Liver (tissue), 9 donors: ENCODE measurements around the gene BCR. TPM values are rescaled to one million over a fixed set of nuclear protein-coding genes. Genes with fewer than 3 reads are reported as not detected.

Experiments
- DNase-seq: peaks from one replicate; pipeline ENCODE4 v3.0.0-alpha.2; 2017; ENCODE audit warnings: low spot score
- H3K27ac ChIP-seq, 2 donors: one replicate each; pipeline ENCODE4 v1.7.0; 2013; ENCODE audit warnings: inconsistent platforms in 2 of 2, low read length in 2 of 2, control low read depth in 1 of 2, low read depth in 1 of 2, mild to moderate bottlenecking in 1 of 2
- H3K27me3 ChIP-seq, 4 donors: one replicate each; pipeline versions ENCODE4 v1.6.1 to v1.7.0; 2013; ENCODE audit warnings: low read length in 3 of 4, inconsistent platforms in 1 of 4, mild to moderate bottlenecking in 1 of 4, moderate library complexity in 1 of 4; ENCODE audit not compliant: control insufficient read depth in 4 of 4, insufficient read depth in 4 of 4
- H3K36me3 ChIP-seq, 4 donors: one replicate each; pipeline versions ENCODE4 v1.6.1 to v1.7.0; 2013; ENCODE audit warnings: low read length in 3 of 4, mild to moderate bottlenecking in 3 of 4, low read depth in 1 of 4, moderate library complexity in 1 of 4; ENCODE audit not compliant: control insufficient read depth in 4 of 4, insufficient read depth in 3 of 4
- H3K4me1 ChIP-seq, 4 donors: one replicate each; pipeline versions ENCODE4 v1.6.1 to v1.7.0; 2013; ENCODE audit warnings: low read length in 3 of 4, mild to moderate bottlenecking in 3 of 4, moderate library complexity in 1 of 4; ENCODE audit not compliant: control insufficient read depth in 4 of 4, insufficient read depth in 4 of 4
- H3K4me3 ChIP-seq, 3 donors: one replicate each; pipeline versions ENCODE4 v1.6.1 to v1.7.0; 2013; ENCODE audit warnings: low read length in 3 of 3, control low read depth in 1 of 3, low read depth in 1 of 3, mild to moderate bottlenecking in 1 of 3
- H3K9ac ChIP-seq, 2 donors: one replicate each; pipeline ENCODE4 v1.7.0; 2013; ENCODE audit warnings: low read length in 2 of 2, mild to moderate bottlenecking in 2 of 2, moderate library complexity in 2 of 2, control low read depth in 1 of 2, low read depth in 1 of 2
- H3K9me3 ChIP-seq, 4 donors: one replicate each; pipeline versions ENCODE4 v1.6.1 to v1.7.0; 2013; ENCODE audit warnings: low read length in 3 of 4; ENCODE audit not compliant: control insufficient read depth in 4 of 4
- EGR1 ChIP-seq, 2 donors: IDR thresholded peaks; 2 replicates each; pipeline ENCODE4 v1.6.1; 2016 to 2018; ENCODE audit warnings: antibody characterized with exemption in 2 of 2, low read depth in 2 of 2
- FOXA1 ChIP-seq: IDR thresholded peaks from 2 replicates; pipeline ENCODE4 v1.6.1; 2016; ENCODE audit warnings: antibody characterized with exemption
- FOXA2 ChIP-seq: IDR thresholded peaks from 2 replicates; pipeline ENCODE4 v1.6.1; 2016; ENCODE audit warnings: antibody characterized with exemption
- GABPA ChIP-seq, 2 donors: IDR thresholded peaks in 1 of 2; conservative IDR thresholded peaks in 1 of 2; 2 replicates each; pipeline ENCODE4 v1.6.1; 2016; ENCODE audit warnings: antibody characterized with exemption in 2 of 2, mild to moderate bottlenecking in 1 of 2, moderate library complexity in 1 of 2
- HNF4A ChIP-seq, 2 donors: conservative IDR thresholded peaks; 2 replicates each; pipeline ENCODE4 v1.6.1; 2016; ENCODE audit warnings: antibody characterized with exemption in 2 of 2, mild to moderate bottlenecking in 2 of 2
- HNF4G ChIP-seq: IDR thresholded peaks from 2 replicates; pipeline ENCODE4 v1.6.1; 2016; ENCODE audit warnings: antibody characterized with exemption
- JUND ChIP-seq, 2 donors: IDR thresholded peaks; 2 replicates each; pipeline ENCODE4 v1.6.1; 2016; ENCODE audit warnings: antibody characterized with exemption in 2 of 2
- NR2F2 ChIP-seq: IDR thresholded peaks from 2 replicates; pipeline ENCODE4 v1.6.1; 2016; ENCODE audit warnings: antibody characterized with exemption
- RAD21 ChIP-seq, 2 donors: IDR thresholded peaks; 2 replicates each; pipeline ENCODE4 v1.6.1; 2016; ENCODE audit warnings: antibody characterized with exemption in 2 of 2, mild to moderate bottlenecking in 2 of 2
- RXRA ChIP-seq, 2 donors: IDR thresholded peaks; 2 replicates each; pipeline ENCODE4 v1.6.1; 2017 to 2018; ENCODE audit warnings: antibody characterized with exemption in 2 of 2, mild to moderate bottlenecking in 1 of 2
- SP1 ChIP-seq: IDR thresholded peaks from 2 replicates; pipeline ENCODE4 v1.6.1; 2018; ENCODE audit warnings: antibody characterized with exemption, mild to moderate bottlenecking
- TAF1 ChIP-seq: conservative IDR thresholded peaks from 2 replicates; pipeline ENCODE4 v1.6.1; 2016; ENCODE audit warnings: antibody characterized with exemption, mild to moderate bottlenecking
- YY1 ChIP-seq: IDR thresholded peaks from 2 replicates; pipeline ENCODE4 v1.6.1; 2016; ENCODE audit warnings: antibody characterized with exemption, mild to moderate bottlenecking
- WGBS: extraction: QIAGEN DNeasy Blood & Tissue Kit; methylation state at CpG from one replicate; pipeline ENCODE4 v1.1.7; 2013; 5-methylcytosine and 5-hydroxymethylcytosine counted together
- polyA plus RNA-seq, 2 donors: library from polyadenylated mRNA; stranded (reverse) in 1 of 2; unstranded in 1 of 2; fragments of 200-250 nt in 1 of 2; fragments of >200 nt in 1 of 2; fragmentation: Nextera tagmentation in 1 of 2; extraction: Ambion mirVana in 1 of 2; gene quantifications; one replicate each; pipeline versions ENCODE4 v1.2.1 to v1.2.3, GENCODE V29; 2013 to 2015
- total RNA-seq, 2 donors: library from RNA; depleted of rRNA; stranded (reverse); fragments of >200 nt; gene quantifications; one replicate each; pipeline ENCODE4 v1.2.3, GENCODE V29; 2014
- TF ChIP-seq, protein P1 (sequence below): IDR thresholded peaks from 2 replicates; pipeline ENCODE4 v1.6.1; 2016; ENCODE audit warnings: antibody characterized with exemption, mild to moderate bottlenecking
- TF ChIP-seq, protein P2 (sequence below): IDR thresholded peaks from 2 replicates; pipeline ENCODE4 v1.6.1; 2016; ENCODE audit warnings: antibody characterized with exemption
- TF ChIP-seq, protein P3 (sequence below): IDR thresholded peaks from 2 replicates; pipeline ENCODE4 v1.6.1; 2016; ENCODE audit warnings: antibody characterized with exemption
- TF ChIP-seq, protein P4 (sequence below): IDR thresholded peaks from 2 replicates; pipeline ENCODE4 v1.6.1; 2016; ENCODE audit warnings: antibody characterized with exemption
- TF ChIP-seq, protein P5 (sequence below): fragments of 150-350 bp; IDR thresholded peaks from 2 replicates; pipeline ENCODE4 v1.5.1; 2017; ENCODE audit warnings: improper control_type of control experiment, low read depth, low read length; ENCODE audit not compliant: missing input control
- donor health status: healthy.
- donor health status: healthy.
- donor health status: healthy.
- donor health status: healthy.
- donor health status: healthy.

The BCR gene
- total and polyA plus RNA-seq, 4 donors = 7.4 to 35.6 (median 18.3) TPM

DNA sequence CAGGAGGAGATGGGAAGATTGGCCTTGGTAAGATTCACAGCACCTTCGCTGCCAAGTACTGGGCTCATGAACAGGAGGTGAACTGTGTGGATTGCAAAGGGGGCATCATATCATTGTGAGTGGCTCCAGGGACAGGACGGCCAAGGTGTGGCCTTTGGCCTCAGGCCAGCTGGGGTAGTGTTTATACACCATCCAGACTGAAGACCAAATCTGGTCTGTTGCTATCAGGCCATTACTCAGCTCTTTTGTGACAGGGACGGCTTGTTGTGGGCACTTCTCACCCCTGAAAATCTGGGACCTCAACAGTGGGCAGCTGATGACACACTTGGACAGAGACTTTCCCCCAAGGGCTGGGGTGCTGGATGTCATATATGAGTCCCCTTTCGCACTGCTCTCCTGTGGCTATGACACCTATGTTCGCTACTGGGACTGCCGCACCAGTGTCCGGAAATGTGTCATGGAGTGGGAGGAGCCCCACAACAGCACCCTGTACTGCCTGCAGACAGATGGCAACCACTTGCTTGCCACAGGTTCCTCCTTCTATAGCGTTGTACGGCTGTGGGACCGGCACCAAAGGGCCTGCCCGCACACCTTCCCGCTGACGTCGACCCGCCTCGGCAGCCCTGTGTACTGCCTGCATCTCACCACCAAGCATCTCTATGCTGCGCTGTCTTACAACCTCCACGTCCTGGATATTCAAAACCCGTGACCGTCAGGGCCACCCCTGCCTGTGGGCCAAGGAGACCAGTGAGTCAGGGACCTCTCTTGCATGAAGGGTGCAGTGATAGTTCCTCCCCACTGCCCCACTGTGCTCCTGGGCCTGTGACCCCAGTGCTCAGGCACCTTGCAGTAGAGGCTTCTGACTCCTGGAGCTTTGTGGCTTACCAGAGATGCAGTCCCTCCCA lies 83.6 kb downstream of the BCR start:
- Histone ChIP-seq H3K9me3 (no peaks in the 10 kb centered on the region), H3K4me3 (no peak overlapping the region), H3K27me3 (no peaks in the 10 kb centered on the region), H3K4me1 (peaks cover 10 to 16% (median 12%) of the 10 kb centered on the region in 4 donors), H3K9ac (no peak overlapping the region), H3K36me3 (peaks cover 0 to 12% (median 3%) of the 10 kb centered on the region in 4 donors), H3K27ac (peak overlapping the region; percentile 68 to 91)
- 87% methylated on average over 20 of the region's 20 CpGs for WGBS
- no peak for DNase-seq
- no peak for TF ChIP-seq HNF4A (conservative IDR thresholded peaks at IDR 0.05)
- TF ChIP-seq, protein P1, sequence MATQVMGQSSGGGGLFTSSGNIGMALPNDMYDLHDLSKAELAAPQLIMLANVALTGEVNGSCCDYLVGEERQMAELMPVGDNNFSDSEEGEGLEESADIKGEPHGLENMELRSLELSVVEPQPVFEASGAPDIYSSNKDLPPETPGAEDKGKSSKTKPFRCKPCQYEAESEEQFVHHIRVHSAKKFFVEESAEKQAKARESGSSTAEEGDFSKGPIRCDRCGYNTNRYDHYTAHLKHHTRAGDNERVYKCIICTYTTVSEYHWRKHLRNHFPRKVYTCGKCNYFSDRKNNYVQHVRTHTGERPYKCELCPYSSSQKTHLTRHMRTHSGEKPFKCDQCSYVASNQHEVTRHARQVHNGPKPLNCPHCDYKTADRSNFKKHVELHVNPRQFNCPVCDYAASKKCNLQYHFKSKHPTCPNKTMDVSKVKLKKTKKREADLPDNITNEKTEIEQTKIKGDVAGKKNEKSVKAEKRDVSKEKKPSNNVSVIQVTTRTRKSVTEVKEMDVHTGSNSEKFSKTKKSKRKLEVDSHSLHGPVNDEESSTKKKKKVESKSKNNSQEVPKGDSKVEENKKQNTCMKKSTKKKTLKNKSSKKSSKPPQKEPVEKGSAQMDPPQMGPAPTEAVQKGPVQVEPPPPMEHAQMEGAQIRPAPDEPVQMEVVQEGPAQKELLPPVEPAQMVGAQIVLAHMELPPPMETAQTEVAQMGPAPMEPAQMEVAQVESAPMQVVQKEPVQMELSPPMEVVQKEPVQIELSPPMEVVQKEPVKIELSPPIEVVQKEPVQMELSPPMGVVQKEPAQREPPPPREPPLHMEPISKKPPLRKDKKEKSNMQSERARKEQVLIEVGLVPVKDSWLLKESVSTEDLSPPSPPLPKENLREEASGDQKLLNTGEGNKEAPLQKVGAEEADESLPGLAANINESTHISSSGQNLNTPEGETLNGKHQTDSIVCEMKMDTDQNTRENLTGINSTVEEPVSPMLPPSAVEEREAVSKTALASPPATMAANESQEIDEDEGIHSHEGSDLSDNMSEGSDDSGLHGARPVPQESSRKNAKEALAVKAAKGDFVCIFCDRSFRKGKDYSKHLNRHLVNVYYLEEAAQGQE = no peak
- no peak for TF ChIP-seq RXRA (IDR thresholded peaks at IDR 0.05)
- no peak for TF ChIP-seq JUND (IDR thresholded peaks at IDR 0.05)
- TF ChIP-seq, protein P2, sequence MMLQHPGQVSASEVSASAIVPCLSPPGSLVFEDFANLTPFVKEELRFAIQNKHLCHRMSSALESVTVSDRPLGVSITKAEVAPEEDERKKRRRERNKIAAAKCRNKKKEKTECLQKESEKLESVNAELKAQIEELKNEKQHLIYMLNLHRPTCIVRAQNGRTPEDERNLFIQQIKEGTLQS = no peak
- no peak for TF ChIP-seq FOXA1
- TF ChIP-seq RAD21 (IDR thresholded peaks at IDR 0.05) = no peak
- TF ChIP-seq, protein P3, sequence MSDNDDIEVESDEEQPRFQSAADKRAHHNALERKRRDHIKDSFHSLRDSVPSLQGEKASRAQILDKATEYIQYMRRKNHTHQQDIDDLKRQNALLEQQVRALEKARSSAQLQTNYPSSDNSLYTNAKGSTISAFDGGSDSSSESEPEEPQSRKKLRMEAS = no peak

DNA sequence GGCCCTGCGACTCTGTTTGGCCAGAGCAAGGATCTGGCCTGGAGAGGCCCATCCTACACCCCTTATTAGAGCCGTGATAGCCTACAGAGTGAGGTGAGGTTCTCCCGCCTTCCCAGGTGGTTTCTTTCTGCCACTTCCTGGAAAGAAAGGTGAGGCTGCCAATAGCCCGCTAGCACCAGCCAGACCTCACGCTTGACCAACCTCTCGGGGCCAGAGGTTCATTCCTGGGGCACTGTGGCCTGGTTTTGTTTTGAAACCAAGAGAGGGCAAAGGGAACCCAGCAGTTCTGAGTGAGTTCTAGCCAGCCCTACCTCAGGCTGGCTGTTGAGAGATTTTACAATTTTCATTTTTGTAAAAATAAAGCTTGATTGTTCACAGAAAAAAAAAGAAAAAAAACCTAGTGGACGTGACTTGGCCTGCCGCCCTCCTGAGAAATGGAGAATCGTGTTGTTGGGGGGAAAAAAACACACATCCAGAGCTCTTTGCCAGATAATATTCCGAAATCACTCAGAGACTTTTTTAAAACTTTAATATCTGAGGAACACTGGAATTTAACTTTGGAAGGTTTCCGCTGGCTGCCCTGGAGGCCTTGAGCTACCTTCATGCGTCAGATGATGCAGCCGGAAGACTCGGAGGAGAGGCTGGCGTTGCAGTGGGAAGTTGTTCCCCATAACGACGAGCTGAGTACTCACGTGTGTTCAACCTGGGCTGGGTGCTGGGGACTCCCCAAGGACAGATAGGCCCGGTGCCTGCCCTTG lies 84.5 kb downstream of the BCR start:
- H3K9ac ChIP-seq = peak overlapping the region in 1 of 2 donors; percentile 74
- H3K27me3 ChIP-seq = no peaks in the 10 kb centered on the region
- H3K27ac ChIP-seq = peak overlapping the region; percentile 68 to 91
- no peaks in the 10 kb centered on the region for H3K9me3 ChIP-seq
- no peak for DNase-seq
- WGBS = 61% methylated on average over 19 of the region's 19 CpGs
- peaks cover 10 to 16% (median 12%) of the 10 kb centered on the region in 4 donors for H3K4me1 ChIP-seq
- peaks cover 0 to 12% (median 3%) of the 10 kb centered on the region in 4 donors for H3K36me3 ChIP-seq
- H3K4me3 ChIP-seq = no peak overlapping the region
- TF ChIP-seq RAD21 (IDR thresholded peaks at IDR 0.05) (peak; percentile 62 to 63), TAF1 (no peak), SP1 (peak; percentile 77), HNF4G (no peak), FOXA2 (peak; percentile 20), NR2F2 (no peak), YY1 (no peak), GABPA (IDR thresholded peaks at IDR 0.05 in 1 of 2, conservative IDR thresholded peaks at IDR 0.05 in 1 of 2) (peak in 1 of 2 donors; percentile 32), EGR1 (IDR thresholded peaks at IDR 0.05; ENCODE audit: low read depth in 2 of 2) (peak in 1 of 2 donors; percentile 61)
- TF ChIP-seq, protein P4, sequence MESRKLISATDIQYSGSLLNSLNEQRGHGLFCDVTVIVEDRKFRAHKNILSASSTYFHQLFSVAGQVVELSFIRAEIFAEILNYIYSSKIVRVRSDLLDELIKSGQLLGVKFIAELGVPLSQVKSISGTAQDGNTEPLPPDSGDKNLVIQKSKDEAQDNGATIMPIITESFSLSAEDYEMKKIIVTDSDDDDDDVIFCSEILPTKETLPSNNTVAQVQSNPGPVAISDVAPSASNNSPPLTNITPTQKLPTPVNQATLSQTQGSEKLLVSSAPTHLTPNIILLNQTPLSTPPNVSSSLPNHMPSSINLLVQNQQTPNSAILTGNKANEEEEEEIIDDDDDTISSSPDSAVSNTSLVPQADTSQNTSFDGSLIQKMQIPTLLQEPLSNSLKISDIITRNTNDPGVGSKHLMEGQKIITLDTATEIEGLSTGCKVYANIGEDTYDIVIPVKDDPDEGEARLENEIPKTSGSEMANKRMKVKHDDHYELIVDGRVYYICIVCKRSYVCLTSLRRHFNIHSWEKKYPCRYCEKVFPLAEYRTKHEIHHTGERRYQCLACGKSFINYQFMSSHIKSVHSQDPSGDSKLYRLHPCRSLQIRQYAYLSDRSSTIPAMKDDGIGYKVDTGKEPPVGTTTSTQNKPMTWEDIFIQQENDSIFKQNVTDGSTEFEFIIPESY = no peak
- TF ChIP-seq, protein P2 = no peak
- TF ChIP-seq, protein P5, sequence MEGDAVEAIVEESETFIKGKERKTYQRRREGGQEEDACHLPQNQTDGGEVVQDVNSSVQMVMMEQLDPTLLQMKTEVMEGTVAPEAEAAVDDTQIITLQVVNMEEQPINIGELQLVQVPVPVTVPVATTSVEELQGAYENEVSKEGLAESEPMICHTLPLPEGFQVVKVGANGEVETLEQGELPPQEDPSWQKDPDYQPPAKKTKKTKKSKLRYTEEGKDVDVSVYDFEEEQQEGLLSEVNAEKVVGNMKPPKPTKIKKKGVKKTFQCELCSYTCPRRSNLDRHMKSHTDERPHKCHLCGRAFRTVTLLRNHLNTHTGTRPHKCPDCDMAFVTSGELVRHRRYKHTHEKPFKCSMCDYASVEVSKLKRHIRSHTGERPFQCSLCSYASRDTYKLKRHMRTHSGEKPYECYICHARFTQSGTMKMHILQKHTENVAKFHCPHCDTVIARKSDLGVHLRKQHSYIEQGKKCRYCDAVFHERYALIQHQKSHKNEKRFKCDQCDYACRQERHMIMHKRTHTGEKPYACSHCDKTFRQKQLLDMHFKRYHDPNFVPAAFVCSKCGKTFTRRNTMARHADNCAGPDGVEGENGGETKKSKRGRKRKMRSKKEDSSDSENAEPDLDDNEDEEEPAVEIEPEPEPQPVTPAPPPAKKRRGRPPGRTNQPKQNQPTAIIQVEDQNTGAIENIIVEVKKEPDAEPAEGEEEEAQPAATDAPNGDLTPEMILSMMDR = no peak
- TF ChIP-seq, protein P1 = peak; percentile 59
